ENCODE measurements around the gene PTGES3. TPM values are rescaled to one million over a fixed set of nuclear protein-coding genes. Genes with fewer than 3 reads are reported as not detected.

PTGES3 gene
- total RNA-seq, 5 donors from 2014 or later (not counting 1 experiment from before 2014, with no cell fraction given): 121 to 155 (median 145) TPM

- peak overlapping the region; percentile 89 for H3K27ac ChIP-seq (ENCODE audit: low read length)
- DNase-seq: no peak
Observed at GRCh38 chr12:56645201-56645716, 42.8 kb downstream of the PTGES3 start.

GRCh38 chr12:56644654-56645053 lies 43.4 kb downstream of the PTGES3 start:
- ChIA-PET POLR2A (interaction anchor here in 1 of 2 donors (0.7 to 3.7 kb wide), 2 partner anchors 8 to 32 kb away, joined by 4 to 11 read pairs; no protein-coding TSS in a partner anchor), CTCF (interaction anchor here in 1 of 2 donors (1.0 to 2.4 kb wide), 3 partner anchors 8 to 81 kb away, joined by 3 to 29 read pairs (median 4); partner anchors contain the start of gene NACA)
- Histone ChIP-seq H3K36me3 (ENCODE audit: control insufficient read depth in 2 of 2, extremely low read depth in 1 of 2, insufficient read depth in 1 of 2, low read length in 1 of 2) (peaks cover 12 to 48% of the 10 kb centered on the region in 2 donors), H3K9me3 (no peaks in the 10 kb centered on the region), H3K27me3 (replicated peaks in 1 of 2; ENCODE audit: control insufficient read depth in 2 of 2, extremely low read depth in 1 of 2, insufficient read depth in 2 of 2, low read length in 1 of 2) (no peaks in the 10 kb centered on the region), H3K4me1 (ENCODE audit: control insufficient read depth in 1 of 2, extremely low read depth in 1 of 2, insufficient read depth in 2 of 2, low read length in 2 of 2) (peaks cover 18 to 37% of the 10 kb centered on the region in 2 experiments), H3K27ac (ENCODE audit: low read length) (peak overlapping the region; percentile 89), H3K4me3 (ENCODE audit: control insufficient read depth in 1 of 2, extremely low read depth in 1 of 2, low read length in 1 of 2) (peak overlapping the region; percentile 97 to 99)
- H3K36me3 Mint-ChIP-seq: peaks cover 36% of the 10 kb centered on the region
- no peaks in the 10 kb centered on the region for H3K27me3 Mint-ChIP-seq
- H3K27ac Mint-ChIP-seq: peak overlapping the region; percentile 99
- peak overlapping the region; percentile 97 for H3K4me3 Mint-ChIP-seq
- 30% methylated on average over 3 of the region's 4 CpGs for whole genome bisulfite sequencing (ENCODE audit: insufficient coverage)
- ATAC-seq (replicated peaks in 1 of 4): no peak
- H3K9me3 Mint-ChIP-seq: no peaks in the 10 kb centered on the region
- DNase-seq: no peak
- H3K4me1 Mint-ChIP-seq: peaks cover 34 to 42% (median 38%) of the 10 kb centered on the region in 3 donors

More at GRCh38 chr12:56645201-56645716, 42.8 kb downstream of the PTGES3 start:
- Mint-ChIP-seq H3K36me3 (peaks cover 32% of the 10 kb centered on the region), H3K27ac (peak overlapping the region; percentile 99), H3K4me1 (peaks cover 34 to 39% (median 38%) of the 10 kb centered on the region in 3 donors), H3K27me3 (no peaks in the 10 kb centered on the region), H3K4me3 (peak overlapping the region; percentile 97), H3K9me3 (no peaks in the 10 kb centered on the region)
- Histone ChIP-seq H3K27me3 (replicated peaks in 1 of 2; ENCODE audit: control insufficient read depth in 2 of 2, extremely low read depth in 1 of 2, insufficient read depth in 2 of 2, low read length in 1 of 2) (no peaks in the 10 kb centered on the region), H3K4me1 (ENCODE audit: control insufficient read depth in 1 of 2, extremely low read depth in 1 of 2, insufficient read depth in 2 of 2, low read length in 2 of 2) (peaks cover 18 to 37% of the 10 kb centered on the region in 2 experiments), H3K36me3 (ENCODE audit: control insufficient read depth in 2 of 2, extremely low read depth in 1 of 2, insufficient read depth in 1 of 2, low read length in 1 of 2) (peaks cover 9 to 41% of the 10 kb centered on the region in 2 donors), H3K4me3 (ENCODE audit: control insufficient read depth in 1 of 2, extremely low read depth in 1 of 2, low read length in 1 of 2) (peak overlapping the region; percentile 97 to 99), H3K9me3 (no peaks in the 10 kb centered on the region)
- peak in 1 of 4 experiments; percentile 2 for ATAC-seq (replicated peaks in 1 of 4)
- ChIA-PET CTCF (interaction anchor here in 1 of 2 donors (0.8 to 2.4 kb wide), 5 partner anchors 9 to 80 kb away, joined by 3 to 29 read pairs (median 3); partner anchors contain the start of gene NACA), POLR2A (interaction anchor here (0.6 to 3.7 kb wide), 12 partner anchors 9 to 434 kb away, joined by 3 to 11 read pairs (median 4); partner anchors contain the start of gene NACA (in 1 of the 2))
- WGBS (ENCODE audit: insufficient coverage): 0% methylated on average over 29 of the region's 29 CpGs

GRCh38 chr12:56641219-56641618 lies 46.9 kb downstream of the PTGES3 start:
- Mint-ChIP-seq H3K4me1 (peaks cover 43 to 51% (median 46%) of the 10 kb centered on the region in 3 donors), H3K36me3 (peaks cover 51% of the 10 kb centered on the region)

GRCh38 chr12:56637621-56638020 lies 50.5 kb downstream of the PTGES3 start:
- Histone ChIP-seq H3K27me3 (replicated peaks in 1 of 2; ENCODE audit: control insufficient read depth in 2 of 2, extremely low read depth in 1 of 2, insufficient read depth in 2 of 2, low read length in 1 of 2) (no peaks in the 10 kb centered on the region), H3K9me3 (no peaks in the 10 kb centered on the region), H3K27ac (ENCODE audit: low read length) (peak overlapping the region; percentile 90), H3K4me3 (ENCODE audit: control insufficient read depth in 1 of 2, extremely low read depth in 1 of 2, low read length in 1 of 2) (no peak overlapping the region), H3K36me3 (ENCODE audit: control insufficient read depth in 2 of 2, extremely low read depth in 1 of 2, insufficient read depth in 1 of 2, low read length in 1 of 2) (peaks cover 14 to 56% of the 10 kb centered on the region in 2 donors), H3K4me1 (ENCODE audit: control insufficient read depth in 1 of 2, extremely low read depth in 1 of 2, insufficient read depth in 2 of 2, low read length in 2 of 2) (peaks cover 25 to 55% of the 10 kb centered on the region in 2 experiments)
- Mint-ChIP-seq H3K4me1 (peaks cover 46 to 57% (median 53%) of the 10 kb centered on the region in 3 donors), H3K9me3 (no peaks in the 10 kb centered on the region), H3K4me3 (no peak overlapping the region), H3K27me3 (no peaks in the 10 kb centered on the region), H3K27ac (peak overlapping the region; percentile 94 to 98), H3K36me3 (peaks cover 33% of the 10 kb centered on the region)
- DNase-seq (no peak), ATAC-seq (replicated peaks in 1 of 4) (no peak)
- ChIA-PET POLR2A (interaction anchor here in 1 of 2 donors (0.6 kb wide), 1 partner anchor 8 kb away, joined by 3 read pairs; no protein-coding TSS in a partner anchor), CTCF (interaction anchor here in 1 of 2 donors (1.2 kb wide), 1 partner anchor 9 kb away, joined by 3 read pairs; no protein-coding TSS in a partner anchor)
- WGBS (ENCODE audit: insufficient coverage): 67% methylated on average over 1 of the region's 2 CpGs

More at GRCh38 chr12:56641219-56641618, 46.9 kb downstream of the PTGES3 start:
- Histone ChIP-seq H3K27ac (ENCODE audit: low read length) (no peak overlapping the region), H3K4me3 (ENCODE audit: control insufficient read depth in 1 of 2, extremely low read depth in 1 of 2, low read length in 1 of 2) (no peak overlapping the region), H3K36me3 (ENCODE audit: control insufficient read depth in 2 of 2, extremely low read depth in 1 of 2, insufficient read depth in 1 of 2, low read length in 1 of 2) (peaks cover 16 to 74% of the 10 kb centered on the region in 2 donors), H3K4me1 (ENCODE audit: control insufficient read depth in 1 of 2, extremely low read depth in 1 of 2, insufficient read depth in 2 of 2, low read length in 2 of 2) (peaks cover 25 to 41% of the 10 kb centered on the region in 2 experiments), H3K9me3 (no peaks in the 10 kb centered on the region), H3K27me3 (replicated peaks in 1 of 2; ENCODE audit: control insufficient read depth in 2 of 2, extremely low read depth in 1 of 2, insufficient read depth in 2 of 2, low read length in 1 of 2) (no peaks in the 10 kb centered on the region)
- ATAC-seq (replicated peaks in 1 of 4): no peak
- no peaks in the 10 kb centered on the region for H3K27me3 Mint-ChIP-seq
- H3K9me3 Mint-ChIP-seq: no peaks in the 10 kb centered on the region
- no peak overlapping the region for H3K27ac Mint-ChIP-seq
- H3K4me3 Mint-ChIP-seq: no peak overlapping the region
- ChIA-PET POLR2A (interaction anchor here in 1 of 2 donors (0.7 to 1.2 kb wide), 2 partner anchors 12 to 903 kb away, joined by 4 to 12 read pairs; no protein-coding TSS in a partner anchor), CTCF (interaction anchor here in 1 of 2 donors (0.7 kb wide), 1 partner anchor 16 kb away, joined by 3 read pairs; no protein-coding TSS in a partner anchor)
- no peak for DNase-seq
- WGBS (ENCODE audit: insufficient coverage): 100% methylated on average over 1 of the region's 6 CpGs

GRCh38 chr12:56636675-56637540 lies 51.2 kb downstream of the PTGES3 start:
- Mint-ChIP-seq H3K4me3 (peak overlapping the region; percentile 89 to 100 (median 96)), H3K9me3 (no peaks in the 10 kb centered on the region), H3K4me1 (peaks cover 48 to 55% (median 53%) of the 10 kb centered on the region in 3 donors), H3K27ac (peak overlapping the region; percentile 94 to 98), H3K36me3 (peaks cover 26% of the 10 kb centered on the region), H3K27me3 (no peaks in the 10 kb centered on the region)
- ChIA-PET CTCF (interaction anchor here (0.5 to 2.2 kb wide), 44 partner anchors 9 to 1107 kb away, joined by 3 to 29 read pairs (median 5); partner anchors contain the start of genes ATP5F1B (in 2 of the 2), PTGES3 (in 2 of the 2), RBMS2 (in 2 of the 2) and BLOC1S1 (in 1 of the 2)), POLR2A (interaction anchor here (0.5 to 1.8 kb wide), 19 partner anchors 8 to 627 kb away, joined by 3 to 11 read pairs (median 5); partner anchors contain the start of genes ATP5F1B (in 2 of the 2), CNPY2 (in 1 of the 2), LRP1 (in 1 of the 2) and PTGES3 (in 1 of the 2))
- peaks cover 32 to 55% of the 10 kb centered on the region in 2 experiments for H3K4me1 ChIP-seq (ENCODE audit: control insufficient read depth in 1 of 2, extremely low read depth in 1 of 2, insufficient read depth in 2 of 2, low read length in 2 of 2)
- H3K27ac ChIP-seq (ENCODE audit: low read length): peak overlapping the region; percentile 90
- no peaks in the 10 kb centered on the region for H3K9me3 ChIP-seq
- peak; percentile 62 to 79 (median 65) for ATAC-seq (replicated peaks in 1 of 4)
- peak; percentile 73 to 99 (median 97) for DNase-seq
- H3K36me3 ChIP-seq (ENCODE audit: control insufficient read depth in 2 of 2, extremely low read depth in 1 of 2, insufficient read depth in 1 of 2, low read length in 1 of 2): peaks cover 10 to 49% of the 10 kb centered on the region in 2 donors
- peak overlapping the region; percentile 83 to 92 for H3K4me3 ChIP-seq (ENCODE audit: control insufficient read depth in 1 of 2, extremely low read depth in 1 of 2, low read length in 1 of 2)
- WGBS (ENCODE audit: insufficient coverage): 0% methylated on average over 2 of the region's 12 CpGs
- no peaks in the 10 kb centered on the region for H3K27me3 ChIP-seq (replicated peaks in 1 of 2; ENCODE audit: control insufficient read depth in 2 of 2, extremely low read depth in 1 of 2, insufficient read depth in 2 of 2, low read length in 1 of 2)

Measured in T-cell (primary cell).